NT2/D1 (cell line): Measurements from ENCODE around the gene IGSF6.

ENCODE experiments used
- SUZ12 ChIP-seq: IDR thresholded peaks from 2 replicates; pipeline ENCODE4 v1.6.1; 2011; ENCODE audit not compliant: insufficient read length, insufficient read depth; ENCODE audit errors: extremely low read depth
- ZNF274 ChIP-seq: IDR thresholded peaks from 2 replicates; pipeline ENCODE4 v1.6.1; 2011; ENCODE audit warnings: mild to moderate bottlenecking, low read depth, low read length

- no peak for TF ChIP-seq SUZ12
- no peak for TF ChIP-seq ZNF274
Measured at GRCh38 chr16:21701271-21701670, 48.9 kb upstream of the IGSF6 start.
